ENCODE measurements around the gene NELL2. TPM values are rescaled to one million over a fixed set of nuclear protein-coding genes. Genes with fewer than 3 reads are reported as not detected.

NELL2 gene
- total and polyA plus RNA-seq, 2 experiments from 2014 or later: not detected

DNA sequence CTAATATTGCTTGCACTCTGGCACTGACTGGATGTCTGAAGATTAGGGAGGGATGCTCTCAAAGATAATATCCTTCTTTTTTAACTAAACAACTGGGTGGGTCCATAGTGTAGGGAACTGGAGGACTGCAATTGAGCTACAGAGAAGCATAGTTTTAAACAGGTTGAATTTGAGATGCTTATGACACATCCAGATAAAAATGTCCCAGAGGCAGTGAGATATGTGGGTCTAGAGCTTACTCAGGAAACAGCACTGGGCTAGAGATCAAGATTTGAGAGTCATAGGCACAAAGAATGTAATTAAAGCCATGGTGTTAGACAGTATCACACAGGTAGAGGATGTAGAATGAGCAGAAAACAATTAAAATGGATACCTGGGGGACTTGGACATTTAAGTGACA, 198.4 kb downstream of the NELL2 start:
- no peaks in the 10 kb centered on the region for H3K27me3 ChIP-seq (replicated peaks; ENCODE audit: insufficient read depth)
- no peak overlapping the region for H3K4me3 ChIP-seq
- DNase-seq: no peak
- H4K20me1 ChIP-seq (ENCODE audit: insufficient read depth): no peaks in the 10 kb centered on the region
- no peak overlapping the region for H3K27ac ChIP-seq
- no peaks in the 10 kb centered on the region for H3K4me1 ChIP-seq (ENCODE audit: insufficient read depth)
- H3F3A ChIP-seq (ENCODE audit: insufficient read depth): no peaks in the 10 kb centered on the region
- H3K4me2 ChIP-seq (ENCODE audit: unreplicated experiment): no peak overlapping the region
- no peaks in the 10 kb centered on the region for H3K79me2 ChIP-seq (ENCODE audit: insufficient read depth)
- no peaks in the 10 kb centered on the region for H3K36me3 ChIP-seq (ENCODE audit: low read depth)
- no peaks in the 10 kb centered on the region for H3K9me2 ChIP-seq (ENCODE audit: insufficient read depth)
- in situ Hi-C loops (cut with MboI): no loop called here
- no peak for TF ChIP-seq EZH2phosphoT487 (IDR thresholded peaks at IDR 0.05; ENCODE audit: insufficient read depth, low read depth)
- no peak for TF ChIP-seq EZH2 (IDR thresholded peaks at IDR 0.05; ENCODE audit: insufficient read depth, poor library complexity, severe bottlenecking)
- H3K9ac ChIP-seq: no peak overlapping the region
- H3K9me3 ChIP-seq (ENCODE audit: low read depth): no peaks in the 10 kb centered on the region
- no peak overlapping the region for H2AFZ ChIP-seq

DNA sequence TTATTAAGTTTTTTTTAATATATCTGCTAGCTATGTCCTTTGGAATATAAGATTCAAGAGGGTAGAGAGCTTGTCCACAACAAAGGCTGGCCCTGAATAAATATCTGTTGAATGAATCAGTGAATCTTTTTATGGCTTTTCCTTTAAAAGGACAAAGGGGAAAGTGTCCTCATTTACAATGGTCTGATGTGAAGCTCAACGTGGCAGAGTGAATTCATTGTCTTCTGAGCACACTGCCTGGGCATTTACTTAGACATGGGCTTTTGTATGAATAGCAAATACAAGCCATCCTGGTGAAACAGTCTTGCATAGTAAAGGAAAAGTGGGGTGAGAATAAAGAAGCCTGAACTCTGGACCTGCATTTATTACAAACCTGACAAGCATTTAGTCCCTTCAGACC, 201.2 kb downstream of the NELL2 start:
- no peak overlapping the region for H3K9ac ChIP-seq
- no peaks in the 10 kb centered on the region for H3K9me2 ChIP-seq (ENCODE audit: insufficient read depth)
- H3F3A ChIP-seq (ENCODE audit: insufficient read depth): no peaks in the 10 kb centered on the region
- no peaks in the 10 kb centered on the region for H3K79me2 ChIP-seq (ENCODE audit: insufficient read depth)
- no peak overlapping the region for H2AFZ ChIP-seq
- 0% methylated on average over 1 of the region's 1 CpG for WGBS, 2 experiments (ENCODE audit: low coverage in 1 of 2, low lambda C conversion rate in 2 of 2, missing lambda C conversion rate in 2 of 2)
- TF ChIP-seq EZH2 (IDR thresholded peaks at IDR 0.05; ENCODE audit: insufficient read depth, poor library complexity, severe bottlenecking) (no peak), EZH2phosphoT487 (IDR thresholded peaks at IDR 0.05; ENCODE audit: insufficient read depth, low read depth) (no peak)
- H3K27ac ChIP-seq: no peak overlapping the region
- no peaks in the 10 kb centered on the region for H3K27me3 ChIP-seq (replicated peaks; ENCODE audit: insufficient read depth)
- DNase-seq: no peak
- H3K4me1 ChIP-seq (ENCODE audit: insufficient read depth): no peaks in the 10 kb centered on the region
- in situ Hi-C loops (cut with MboI): no loop called here
- no peaks in the 10 kb centered on the region for H3K36me3 ChIP-seq (ENCODE audit: low read depth)
- H3K4me2 ChIP-seq (ENCODE audit: unreplicated experiment): no peak overlapping the region
- no peaks in the 10 kb centered on the region for H4K20me1 ChIP-seq (ENCODE audit: insufficient read depth)
- no peaks in the 10 kb centered on the region for H3K9me3 ChIP-seq (ENCODE audit: low read depth)
- H3K4me3 ChIP-seq: no peak overlapping the region

DNA sequence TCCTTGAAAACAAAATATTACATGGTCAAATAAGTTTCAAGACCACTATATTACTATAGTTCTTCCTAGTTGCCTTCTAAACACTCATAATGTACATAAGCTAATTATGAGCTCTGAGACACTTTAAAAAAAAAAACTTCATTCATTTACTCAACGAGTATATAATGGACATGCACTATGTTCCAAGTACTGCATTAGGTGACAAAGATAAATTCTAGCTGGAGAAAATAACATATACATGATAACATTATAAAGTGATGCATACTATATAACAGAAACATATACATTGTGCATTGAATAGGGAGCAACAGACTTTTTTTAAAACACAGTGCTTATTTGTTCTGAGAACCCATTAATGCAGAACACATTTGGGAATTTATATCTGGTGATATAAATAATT, 202.3 kb downstream of the NELL2 start:
- Histone ChIP-seq H3K4me1 (ENCODE audit: insufficient read depth) (no peaks in the 10 kb centered on the region), H3K4me3 (no peak overlapping the region), H3F3A (ENCODE audit: insufficient read depth) (no peaks in the 10 kb centered on the region), H2AFZ (no peak overlapping the region), H3K4me2 (ENCODE audit: unreplicated experiment) (no peak overlapping the region), H3K36me3 (ENCODE audit: low read depth) (no peaks in the 10 kb centered on the region), H3K9me3 (ENCODE audit: low read depth) (no peaks in the 10 kb centered on the region), H3K27ac (no peak overlapping the region), H3K79me2 (ENCODE audit: insufficient read depth) (no peaks in the 10 kb centered on the region), H4K20me1 (ENCODE audit: insufficient read depth) (no peaks in the 10 kb centered on the region), H3K27me3 (replicated peaks; ENCODE audit: insufficient read depth) (no peaks in the 10 kb centered on the region), H3K9me2 (ENCODE audit: insufficient read depth) (no peaks in the 10 kb centered on the region), H3K9ac (no peak overlapping the region)
- DNase-seq: no peak
- 8% methylated on average over 1 of the region's 1 CpG for WGBS, 2 experiments (ENCODE audit: low coverage in 1 of 2, low lambda C conversion rate in 2 of 2, missing lambda C conversion rate in 2 of 2)
- in situ Hi-C loops (cut with MboI): no loop called here
- no peak for TF ChIP-seq EZH2phosphoT487 (IDR thresholded peaks at IDR 0.05; ENCODE audit: insufficient read depth, low read depth)
- TF ChIP-seq EZH2 (IDR thresholded peaks at IDR 0.05; ENCODE audit: insufficient read depth, poor library complexity, severe bottlenecking): no peak

DNA sequence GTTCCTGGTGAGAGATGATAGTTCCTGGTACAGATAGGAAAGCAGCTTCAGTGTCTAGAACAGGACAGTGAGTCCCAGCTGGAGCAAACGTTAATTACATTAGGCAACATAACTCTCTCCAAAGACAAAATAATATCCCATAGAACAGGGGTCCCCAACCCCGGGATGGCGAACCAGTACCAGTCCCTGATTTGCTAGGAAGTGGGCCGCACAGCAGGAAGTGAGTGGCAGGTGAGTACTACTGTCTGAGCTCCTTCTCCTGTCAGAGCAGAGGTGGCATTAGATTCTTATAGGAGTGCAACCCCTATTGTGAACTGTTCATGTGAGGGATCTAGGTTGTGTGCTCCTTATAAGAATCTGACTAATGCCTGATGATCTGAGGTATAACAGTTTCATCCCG, 204.1 kb downstream of the NELL2 start:
- Histone ChIP-seq H4K20me1 (ENCODE audit: insufficient read depth) (no peaks in the 10 kb centered on the region), H3K9ac (no peak overlapping the region), H3K4me2 (ENCODE audit: unreplicated experiment) (no peak overlapping the region), H3K4me1 (ENCODE audit: insufficient read depth) (no peaks in the 10 kb centered on the region), H3F3A (ENCODE audit: insufficient read depth) (no peaks in the 10 kb centered on the region), H2AFZ (no peak overlapping the region), H3K79me2 (ENCODE audit: insufficient read depth) (no peaks in the 10 kb centered on the region), H3K36me3 (ENCODE audit: low read depth) (no peaks in the 10 kb centered on the region), H3K27ac (no peak overlapping the region), H3K4me3 (no peak overlapping the region), H3K9me2 (ENCODE audit: insufficient read depth) (no peaks in the 10 kb centered on the region), H3K27me3 (replicated peaks; ENCODE audit: insufficient read depth) (no peaks in the 10 kb centered on the region), H3K9me3 (ENCODE audit: low read depth) (no peaks in the 10 kb centered on the region)
- 48 to 49% methylated on average over 5 of the region's 5 CpGs for whole genome bisulfite sequencing, 2 experiments (ENCODE audit: low coverage in 1 of 2, low lambda C conversion rate in 2 of 2, missing lambda C conversion rate in 2 of 2)
- TF ChIP-seq EZH2 (IDR thresholded peaks at IDR 0.05; ENCODE audit: insufficient read depth, poor library complexity, severe bottlenecking): no peak
- no peak for TF ChIP-seq EZH2phosphoT487 (IDR thresholded peaks at IDR 0.05; ENCODE audit: insufficient read depth, low read depth)
- in situ Hi-C loops (cut with MboI): no loop called here
- DNase-seq: no peak

DNA sequence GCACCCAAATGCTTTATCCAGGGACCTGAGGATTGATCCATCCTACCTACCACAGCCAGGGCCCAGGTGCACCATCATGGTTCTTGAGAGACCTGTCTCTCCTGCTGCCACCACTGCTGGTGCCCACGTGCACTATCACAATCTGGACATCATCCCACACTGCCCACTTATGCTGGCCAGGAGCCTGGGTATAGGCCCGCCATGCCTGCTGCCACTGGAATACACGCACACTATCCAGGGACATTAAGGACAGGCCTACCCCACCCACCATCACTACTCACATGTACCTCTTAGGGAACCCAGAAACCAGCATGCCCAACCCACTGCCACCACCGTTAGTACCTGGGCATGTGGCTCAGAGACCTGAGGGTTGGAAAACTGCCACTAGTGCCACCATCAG, 207.7 kb downstream of the NELL2 start:
- H3K36me3 ChIP-seq (ENCODE audit: low read depth): no peaks in the 10 kb centered on the region
- WGBS, 2 experiments (ENCODE audit: low coverage in 1 of 2, low lambda C conversion rate in 2 of 2, missing lambda C conversion rate in 2 of 2): 36 to 43% methylated on average over 4 of the region's 4 CpGs
- H3K9me2 ChIP-seq (ENCODE audit: insufficient read depth): no peaks in the 10 kb centered on the region
- in situ Hi-C loops (cut with MboI): no loop called here
- H3K79me2 ChIP-seq (ENCODE audit: insufficient read depth): no peaks in the 10 kb centered on the region
- H3F3A ChIP-seq (ENCODE audit: insufficient read depth): no peaks in the 10 kb centered on the region
- TF ChIP-seq EZH2phosphoT487 (IDR thresholded peaks at IDR 0.05; ENCODE audit: insufficient read depth, low read depth) (no peak), EZH2 (IDR thresholded peaks at IDR 0.05; ENCODE audit: insufficient read depth, poor library complexity, severe bottlenecking) (no peak)
- no peak overlapping the region for H3K4me3 ChIP-seq
- no peak for DNase-seq
- no peaks in the 10 kb centered on the region for H3K9me3 ChIP-seq (ENCODE audit: low read depth)
- no peaks in the 10 kb centered on the region for H3K4me1 ChIP-seq (ENCODE audit: insufficient read depth)
- H2AFZ ChIP-seq: no peak overlapping the region
- H3K9ac ChIP-seq: no peak overlapping the region
- no peaks in the 10 kb centered on the region; the same call in 1 of the 2 replicates for H3K27me3 ChIP-seq (replicated peaks; ENCODE audit: insufficient read depth)
- no peak overlapping the region for H3K27ac ChIP-seq
- H3K4me2 ChIP-seq (ENCODE audit: unreplicated experiment): no peak overlapping the region
- no peaks in the 10 kb centered on the region for H4K20me1 ChIP-seq (ENCODE audit: insufficient read depth)
